Measurements from ENCODE around the gene FREY1.

The FREY1 gene, protein sequence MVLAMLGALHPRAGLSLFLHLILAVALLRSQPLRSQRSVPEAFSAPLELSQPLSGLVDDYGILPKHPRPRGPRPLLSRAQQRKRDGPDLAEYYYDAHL

DNA sequence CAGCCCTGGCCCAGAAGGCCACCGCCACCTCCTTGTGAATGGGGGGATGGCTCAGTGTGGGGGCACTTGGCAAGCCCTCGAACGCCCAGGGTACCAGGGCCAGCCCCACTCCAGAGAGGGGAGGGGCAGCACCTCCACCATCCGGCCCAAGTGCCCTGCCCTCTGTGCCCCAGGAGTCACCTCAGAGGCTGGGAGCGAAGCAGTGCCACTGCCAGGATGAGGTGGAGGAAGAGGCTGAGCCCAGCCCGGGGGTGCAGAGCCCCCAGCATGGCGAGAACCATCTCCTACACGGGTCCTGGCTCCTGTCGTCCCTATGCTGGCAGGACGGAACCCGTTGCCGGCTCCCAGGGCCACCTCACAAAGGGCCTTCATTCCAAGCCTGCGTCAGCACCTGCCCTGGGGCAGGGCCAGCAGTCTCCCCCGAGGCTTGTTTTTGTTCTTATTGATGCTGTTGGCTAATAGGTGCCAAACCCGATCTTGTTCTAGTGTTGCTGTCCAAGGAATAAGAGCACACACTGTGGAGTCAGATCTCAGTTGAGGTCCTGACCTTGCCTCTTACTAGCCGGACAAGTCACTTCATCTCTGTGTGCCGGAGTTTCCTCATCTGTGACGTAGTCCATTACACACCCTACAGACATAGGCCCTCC lies at the start of gene FREY1:
Gene FREY1, minus strand, starts transcription at position 307 of the 647 bp plus-strand sequence. Its CDS starts 26 bp downstream, at position 281.
- no peak for DNase-seq

DNA sequence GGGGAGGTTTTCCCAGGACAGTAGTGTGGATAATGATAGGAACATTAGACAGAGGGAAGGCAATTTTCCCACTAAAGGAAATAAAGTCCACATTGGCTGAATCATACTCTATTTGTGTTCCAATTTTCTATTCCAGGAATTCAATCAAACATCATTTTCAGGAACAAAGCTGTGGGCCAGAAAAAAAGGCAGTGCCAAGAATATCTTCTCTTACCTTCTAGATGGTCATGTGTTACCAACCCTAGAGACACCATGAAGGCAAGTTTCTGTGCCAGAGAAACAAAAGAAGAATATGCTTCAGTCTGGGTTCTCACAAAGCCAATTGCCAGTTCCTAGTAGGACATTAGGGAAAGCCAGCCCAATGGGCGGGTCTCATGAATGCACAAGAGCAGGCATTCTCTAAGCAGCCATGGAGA lies 42.9 kb upstream of the FREY1 start:
- no peak for DNase-seq

DNA sequence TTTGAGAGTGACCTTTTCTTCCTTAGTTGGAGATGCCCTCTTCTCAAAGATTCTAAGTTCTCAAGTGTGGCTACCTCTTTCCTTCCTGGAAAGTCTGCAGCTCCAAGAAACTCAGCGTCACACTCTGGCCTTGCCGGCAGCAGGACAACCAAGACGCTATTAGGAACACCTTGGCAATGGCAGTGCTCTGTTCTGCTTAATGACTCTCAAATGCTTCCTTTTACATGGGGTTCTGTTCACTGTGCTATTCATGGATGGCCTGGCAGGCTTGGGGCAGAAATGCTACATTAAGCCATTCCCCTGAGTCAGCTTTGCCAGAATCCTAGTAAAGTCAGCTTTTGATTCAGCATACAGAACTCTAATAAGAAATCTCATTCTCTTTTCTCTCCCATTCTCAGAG lies 41.3 kb upstream of the FREY1 start:
- no peak for DNase-seq

DNA sequence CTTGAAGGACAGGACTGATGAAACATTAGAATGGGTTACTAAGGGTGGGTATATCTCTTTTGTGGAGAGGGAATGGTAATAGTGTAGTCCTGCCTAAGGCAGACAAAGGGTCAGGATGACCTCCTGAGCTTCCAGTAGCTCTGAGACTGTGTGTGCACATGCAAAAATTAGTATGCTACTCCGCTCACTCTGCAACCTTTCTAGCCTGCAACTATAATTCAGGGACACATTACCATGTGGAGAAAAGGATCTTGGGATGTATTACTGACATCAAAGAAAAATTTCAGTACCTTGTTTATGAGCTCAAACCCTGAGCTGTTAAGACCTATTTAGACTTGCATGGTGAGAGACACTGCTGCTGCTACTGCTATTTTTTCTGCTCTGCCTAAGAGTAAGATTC lies 40.8 kb upstream of the FREY1 start:
- DNase-seq = no peak

DNA sequence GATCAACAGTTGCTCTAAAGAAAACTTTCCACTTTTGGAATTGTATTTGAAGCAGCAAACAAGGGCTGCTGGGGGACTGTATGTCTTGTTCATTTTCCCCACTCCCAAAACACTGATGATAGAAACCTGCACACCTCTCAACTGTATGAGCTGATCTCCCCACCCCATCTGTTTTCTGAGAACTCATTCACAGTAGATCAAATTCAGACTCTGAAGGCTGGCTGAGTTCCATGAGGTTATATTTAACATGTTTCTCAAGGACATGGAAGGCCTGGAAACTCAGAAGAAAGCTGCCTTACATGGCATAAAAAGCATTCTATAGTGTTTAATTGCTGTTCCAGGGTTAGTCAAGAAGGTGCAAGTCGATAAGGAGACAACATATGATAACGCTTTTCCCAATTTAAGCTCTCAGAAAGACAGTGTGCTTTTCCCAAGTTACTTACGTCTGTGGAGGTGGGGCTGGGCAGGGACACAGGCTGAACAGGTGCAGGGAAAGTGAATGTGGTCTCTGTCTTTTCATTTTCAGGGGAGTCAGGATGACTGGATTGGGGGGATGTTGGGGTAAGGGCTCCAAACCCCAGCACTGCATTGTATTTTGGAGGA lies 38.4 kb upstream of the FREY1 start:
- DNase-seq = no peak

DNA sequence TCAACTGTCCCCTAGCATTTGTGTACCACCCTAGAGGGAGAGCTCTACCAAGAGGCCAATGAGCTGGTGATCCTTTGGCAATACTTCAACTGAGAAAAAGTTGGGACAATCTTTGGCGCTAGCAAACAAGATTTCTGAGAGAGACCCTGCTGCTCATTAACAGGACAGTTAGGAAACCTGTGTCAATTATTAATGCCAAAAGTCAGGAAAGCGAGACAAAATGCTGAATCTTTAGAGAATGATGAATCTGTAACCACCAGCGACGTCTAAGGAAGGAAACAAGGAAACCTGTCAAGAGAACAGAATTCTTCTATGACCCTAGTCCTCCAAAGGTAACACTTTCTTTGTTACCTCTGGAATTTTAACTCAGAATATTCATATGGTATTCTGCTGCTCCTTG lies 35.3 kb upstream of the FREY1 start:
- no peak for DNase-seq

DNA sequence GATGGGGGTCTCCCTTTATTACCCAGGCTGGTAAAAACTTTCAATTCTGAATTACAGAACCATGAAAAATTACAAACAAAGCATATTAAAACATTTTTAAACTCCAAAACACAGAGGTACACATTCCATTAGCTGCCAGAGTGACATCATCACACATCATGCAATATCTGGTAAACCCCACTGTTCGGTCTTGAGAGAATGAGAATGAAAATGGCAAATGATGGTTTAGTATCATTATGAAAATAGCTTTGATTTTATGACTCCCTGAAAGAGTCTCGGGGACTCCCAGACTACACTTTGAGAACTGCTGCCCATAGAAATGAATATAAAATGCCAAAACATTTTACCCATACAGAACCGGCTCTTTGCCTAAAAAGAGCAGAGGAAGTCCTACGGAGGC lies 34.2 kb upstream of the FREY1 start:
- no peak for DNase-seq

DNA sequence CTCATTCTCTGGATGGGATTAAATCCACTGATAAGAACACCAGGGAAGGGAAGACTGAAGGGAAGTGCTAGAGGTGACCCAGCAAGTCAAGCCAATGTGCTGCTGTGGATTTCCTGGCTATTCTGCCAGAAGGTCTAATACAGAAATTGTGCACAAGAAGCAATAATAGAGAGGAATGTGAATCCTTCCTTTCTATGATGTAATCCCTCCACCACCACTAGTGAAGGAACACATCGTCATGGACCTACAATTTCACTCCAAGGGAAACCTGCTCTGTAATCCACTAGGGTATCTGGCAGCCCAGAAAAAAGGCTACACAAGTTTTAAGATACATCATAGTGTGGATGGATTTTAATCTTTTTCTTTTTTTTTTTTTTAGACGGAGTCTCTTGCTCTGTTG lies 32.8 kb upstream of the FREY1 start:
- no peak for DNase-seq

DNA sequence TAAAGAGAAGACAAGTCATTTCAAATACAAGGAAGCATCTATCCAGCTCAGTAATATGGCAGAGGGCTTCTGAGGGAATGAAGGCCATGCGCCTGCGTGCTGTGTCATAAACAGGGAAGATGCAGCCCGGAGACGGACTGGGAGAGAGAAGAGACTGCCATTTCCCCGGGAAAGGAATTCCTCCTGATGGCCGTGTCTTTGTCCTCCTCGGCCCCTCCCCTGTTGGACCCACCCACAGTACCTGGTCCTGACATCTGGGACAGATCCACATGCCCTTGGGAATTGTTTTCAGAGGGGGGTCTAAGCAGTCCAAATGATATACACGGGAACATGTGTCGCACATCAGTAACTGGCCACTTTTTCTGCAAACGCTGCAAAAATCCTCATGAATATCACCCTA lies 30.8 kb upstream of the FREY1 start:
- DNase-seq = no peak

DNA sequence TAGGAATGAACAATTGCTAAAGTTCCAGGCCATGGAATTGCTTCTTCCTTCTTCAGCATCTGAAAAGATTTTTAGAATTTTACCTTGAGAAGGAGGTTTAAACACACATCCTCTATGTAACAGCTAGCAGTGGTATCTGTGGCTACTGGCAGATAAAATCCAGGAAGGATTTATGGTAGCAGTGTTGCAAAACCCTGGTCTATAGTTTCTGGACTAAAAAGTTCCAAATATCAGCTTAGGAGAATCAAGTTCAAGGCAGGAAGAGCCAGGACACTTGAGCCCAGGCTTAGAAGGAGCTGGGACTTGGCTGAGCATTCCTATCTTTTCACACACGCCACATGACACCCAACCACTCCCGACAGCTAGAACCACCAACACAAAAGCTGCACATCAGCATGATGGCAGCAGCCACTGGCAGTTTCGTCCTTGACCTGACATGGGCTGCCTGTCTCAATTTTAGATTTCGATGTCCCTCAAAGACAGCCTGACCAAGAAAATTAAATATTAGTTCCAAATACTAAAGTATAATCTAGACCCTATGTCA lies 29.5 kb upstream of the FREY1 start:
- no peak for DNase-seq

DNA sequence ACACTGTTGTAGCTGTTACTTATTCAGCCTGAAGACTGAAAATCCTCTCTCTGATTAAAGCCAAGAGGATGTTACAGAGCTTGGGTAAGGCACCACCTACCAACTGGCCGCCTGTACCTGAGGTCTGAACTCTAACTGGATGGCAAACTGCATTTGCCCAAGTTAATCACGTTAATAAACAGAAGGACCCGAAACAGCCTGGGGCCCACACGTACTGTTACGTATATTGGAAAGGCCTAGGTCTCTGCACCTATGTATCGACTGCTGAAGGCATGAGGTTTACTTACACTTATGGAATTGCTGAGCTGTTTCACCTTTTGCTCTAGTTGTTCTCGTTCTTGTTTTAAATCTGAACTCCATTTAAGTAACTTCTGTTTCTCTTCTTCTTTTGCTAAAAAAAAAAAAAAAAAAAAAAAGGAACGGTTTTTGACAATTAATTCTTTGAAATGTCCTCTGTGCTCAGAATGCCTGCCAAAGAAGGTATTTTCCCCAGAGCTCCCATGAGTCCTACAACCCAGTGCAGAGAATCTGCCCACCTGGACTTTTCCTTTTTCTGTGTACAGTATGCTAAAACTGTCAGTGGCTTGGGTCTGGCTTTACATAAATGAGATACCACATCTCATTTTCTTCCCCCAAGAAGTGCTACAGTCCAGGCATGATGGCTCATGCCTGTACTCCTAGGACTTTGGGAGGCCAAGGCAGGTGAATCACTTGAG lies 28.4 kb upstream of the FREY1 start:
- no peak for DNase-seq

DNA sequence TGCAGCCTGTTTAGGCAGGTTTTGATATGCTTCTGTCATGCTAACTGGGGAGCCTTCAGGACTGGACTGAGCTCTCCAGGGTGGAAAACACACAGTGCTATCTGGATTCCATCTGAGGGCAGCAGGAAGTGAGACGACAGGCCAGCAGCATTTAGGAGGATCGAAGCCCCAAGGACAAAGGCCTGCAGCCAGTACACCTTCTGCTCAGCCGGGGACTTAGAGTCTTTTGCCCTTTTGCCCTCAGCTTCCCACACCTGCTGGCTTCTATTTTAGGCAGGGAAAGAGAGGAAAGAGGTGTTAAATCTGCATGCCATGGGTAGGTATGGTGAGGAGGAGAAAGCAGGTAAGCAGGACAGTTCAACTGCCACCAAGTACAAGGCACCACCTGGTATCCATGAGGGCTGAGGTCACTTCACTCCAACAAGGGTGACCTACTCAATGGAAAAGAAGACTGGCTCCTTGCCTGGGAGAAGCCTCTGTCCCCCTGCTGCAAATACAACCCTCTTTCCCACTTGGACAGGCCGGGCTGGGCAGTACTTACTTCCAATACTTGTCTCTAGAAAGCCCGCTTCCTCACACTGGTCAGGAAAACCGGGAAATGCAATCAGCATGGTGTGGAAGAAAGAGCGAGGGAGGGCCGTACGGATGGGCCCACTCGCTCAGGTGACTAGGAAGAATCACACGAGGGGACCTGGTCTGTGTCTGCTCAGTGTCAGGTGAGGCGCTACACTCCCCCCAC lies 27.7 kb upstream of the FREY1 start:
- no peak for DNase-seq

DNA sequence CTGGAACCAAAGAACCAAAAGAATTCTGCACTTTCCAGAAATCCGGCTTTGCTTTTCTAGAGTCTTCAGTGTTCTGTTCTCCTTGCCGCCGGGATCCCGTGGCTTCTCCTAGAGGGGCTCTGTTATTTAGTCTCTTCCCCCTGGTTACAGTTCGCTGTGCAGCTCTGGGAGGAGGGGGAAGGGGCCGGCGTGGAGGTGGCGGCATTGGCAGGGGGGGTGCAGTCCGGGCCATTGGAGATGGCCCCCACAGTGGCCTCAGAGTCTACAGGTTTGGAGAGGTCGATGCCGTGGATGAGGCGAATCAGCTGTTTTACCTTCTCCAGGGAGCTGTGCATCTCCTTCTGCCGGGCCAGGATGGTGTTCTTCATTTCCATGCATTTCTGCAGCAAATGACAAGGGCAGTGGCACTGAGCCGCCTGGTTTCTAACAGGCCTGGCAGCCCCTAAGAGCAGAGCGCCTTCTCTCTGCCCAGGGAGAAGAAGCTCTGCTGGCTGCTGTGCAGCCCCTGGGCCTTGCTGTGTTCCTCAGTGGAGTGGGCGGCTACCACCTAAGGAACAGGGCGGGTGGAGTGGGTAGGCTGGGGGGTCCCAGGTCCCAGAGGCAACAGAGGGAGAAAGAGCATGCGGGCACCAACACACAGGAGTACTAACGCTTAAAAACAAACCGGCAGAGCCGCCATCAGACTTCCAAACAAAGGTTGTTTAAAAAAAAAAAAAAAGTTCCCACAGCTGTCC lies 26.9 kb upstream of the FREY1 start:
- no peak for DNase-seq

DNA sequence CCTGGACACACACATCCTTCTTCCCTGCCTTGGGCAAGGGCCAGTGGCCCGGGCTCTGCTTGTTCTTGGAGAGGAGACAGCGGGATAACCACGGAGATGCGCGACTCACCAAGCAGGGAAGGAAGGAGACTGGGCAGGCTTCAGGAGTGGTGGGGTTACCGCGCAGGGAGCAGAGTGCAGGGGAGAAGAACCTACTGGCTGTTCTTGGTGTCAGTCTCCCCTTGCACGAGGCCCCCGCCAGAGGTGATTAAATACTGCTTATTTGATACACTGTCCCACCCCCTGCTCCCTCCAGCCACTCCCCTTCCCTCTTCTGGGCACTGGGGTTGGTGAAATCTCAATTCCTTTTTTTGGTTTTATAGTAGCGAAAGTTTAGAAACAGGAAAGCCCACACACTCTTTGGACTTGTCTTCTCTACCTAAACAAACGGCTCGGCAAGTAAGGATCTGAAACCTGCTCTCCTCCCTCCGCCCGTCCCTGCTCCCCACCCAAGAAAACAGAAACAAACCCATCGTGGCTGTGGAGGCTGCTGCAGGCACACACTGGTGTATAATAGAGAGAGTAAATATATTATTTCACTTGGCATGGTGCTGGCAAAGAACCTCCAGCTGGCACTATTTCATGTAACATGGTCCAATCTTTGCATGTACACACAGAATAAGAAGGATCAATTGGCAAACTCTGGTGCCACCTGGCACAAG lies 26.2 kb upstream of the FREY1 start:
- no peak for DNase-seq

DNA sequence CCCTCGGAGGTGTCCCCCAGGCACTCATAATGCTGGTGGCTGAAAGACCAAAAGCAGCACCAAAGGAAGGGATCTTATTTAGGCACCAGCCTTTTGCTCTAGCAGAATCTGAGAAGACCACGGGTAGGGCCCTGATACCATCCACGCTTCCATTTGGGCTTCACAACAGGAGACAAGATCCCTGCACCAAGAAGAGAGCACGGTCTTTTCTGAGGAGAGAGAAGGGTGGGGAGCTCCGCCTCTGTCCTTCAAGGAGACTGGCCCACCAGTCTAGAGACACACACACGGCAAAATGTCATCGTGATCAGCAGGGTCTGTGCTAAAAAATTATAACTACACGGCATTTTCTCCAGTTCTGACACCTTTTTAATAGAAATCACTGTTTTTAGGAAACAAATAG lies 25.1 kb upstream of the FREY1 start:
- DNase-seq = no peak

DNA sequence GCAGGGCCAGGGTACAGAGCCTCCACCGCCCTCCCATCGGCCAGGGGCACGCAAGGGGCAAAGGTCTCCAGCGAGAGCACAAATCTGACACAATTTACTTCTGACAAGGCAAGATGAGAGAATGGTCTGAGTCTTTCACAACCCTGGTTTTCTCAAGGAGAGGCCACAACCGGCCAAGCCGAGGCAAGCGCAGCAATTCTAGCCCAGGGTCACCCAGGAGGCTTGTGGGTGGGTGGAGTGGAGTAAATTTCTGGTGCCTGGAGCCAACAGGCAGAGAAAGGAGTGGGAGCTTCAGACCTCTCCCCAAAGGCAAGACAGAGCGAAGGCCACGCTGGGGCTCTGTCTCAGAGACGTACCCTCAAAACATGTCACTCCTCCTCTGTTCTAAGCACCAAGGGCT lies 24.7 kb upstream of the FREY1 start:
- no peak for DNase-seq

DNA sequence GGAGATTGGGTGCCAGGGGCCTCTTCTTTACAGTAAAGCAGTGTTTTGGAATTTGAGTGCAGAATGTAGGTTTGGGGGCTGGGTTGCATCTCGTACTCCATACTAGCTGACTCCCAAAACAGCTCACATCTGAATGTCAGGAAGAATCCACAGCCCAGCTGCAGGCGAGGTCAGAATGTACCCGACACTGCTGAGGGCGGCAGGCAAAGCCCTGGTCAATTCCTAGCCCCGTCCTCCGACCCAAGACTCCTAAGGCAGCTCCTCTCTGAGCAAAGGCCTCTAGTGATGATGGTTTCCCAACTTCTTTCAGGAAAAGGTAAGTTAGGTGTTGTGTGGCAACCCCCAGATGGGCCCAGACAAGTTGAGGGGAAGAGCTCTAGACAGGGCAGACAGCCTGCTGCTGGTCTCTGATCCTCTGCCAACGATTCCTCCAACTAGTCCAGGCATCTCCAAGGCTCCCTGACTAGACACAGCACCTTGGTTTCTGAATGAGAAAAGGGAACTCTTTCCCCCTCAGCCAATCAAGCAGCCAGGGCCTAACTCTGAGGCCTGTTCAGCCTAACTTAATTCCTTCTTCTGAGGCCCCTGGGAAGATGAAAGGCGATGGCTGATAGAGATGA lies 24.0 kb upstream of the FREY1 start:
- DNase-seq = no peak

DNA sequence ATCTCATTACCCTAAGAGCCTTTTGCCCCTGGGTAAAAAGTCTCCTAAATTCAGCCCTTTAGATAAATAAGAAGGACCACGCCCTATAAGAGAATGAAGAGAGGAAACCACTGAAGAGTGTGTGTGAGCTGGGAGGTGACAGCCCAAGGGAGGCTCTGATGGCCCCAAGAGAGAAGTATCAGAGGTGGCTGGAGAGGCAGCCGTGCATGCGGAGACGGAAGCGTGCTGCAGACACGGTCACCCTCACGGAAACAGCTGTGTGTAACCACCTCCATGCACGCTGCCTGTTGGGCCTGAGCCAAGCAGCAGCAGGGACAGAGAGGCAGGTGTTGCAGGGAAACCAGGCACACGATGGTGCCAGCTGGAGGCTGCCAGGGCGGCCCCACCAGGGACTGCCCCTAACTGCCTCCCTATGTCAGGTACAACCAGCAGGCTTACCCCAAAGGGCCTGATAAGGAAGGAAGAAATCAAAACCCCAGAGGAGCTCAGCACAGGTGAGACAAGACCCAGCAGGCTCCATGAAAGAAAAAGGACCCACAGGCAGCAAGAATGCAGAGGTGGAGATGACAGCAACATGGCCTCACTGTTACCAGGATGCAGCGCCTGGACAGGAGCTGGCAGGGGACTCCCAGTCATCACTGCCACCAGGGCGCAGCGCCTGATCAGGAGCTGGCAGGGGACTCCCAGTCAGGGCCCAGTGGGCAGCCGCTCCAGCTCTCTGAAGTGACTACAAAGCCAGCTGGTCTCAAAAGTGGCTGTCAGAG lies 23.1 kb upstream of the FREY1 start:
- DNase-seq = peak; percentile 26

DNA sequence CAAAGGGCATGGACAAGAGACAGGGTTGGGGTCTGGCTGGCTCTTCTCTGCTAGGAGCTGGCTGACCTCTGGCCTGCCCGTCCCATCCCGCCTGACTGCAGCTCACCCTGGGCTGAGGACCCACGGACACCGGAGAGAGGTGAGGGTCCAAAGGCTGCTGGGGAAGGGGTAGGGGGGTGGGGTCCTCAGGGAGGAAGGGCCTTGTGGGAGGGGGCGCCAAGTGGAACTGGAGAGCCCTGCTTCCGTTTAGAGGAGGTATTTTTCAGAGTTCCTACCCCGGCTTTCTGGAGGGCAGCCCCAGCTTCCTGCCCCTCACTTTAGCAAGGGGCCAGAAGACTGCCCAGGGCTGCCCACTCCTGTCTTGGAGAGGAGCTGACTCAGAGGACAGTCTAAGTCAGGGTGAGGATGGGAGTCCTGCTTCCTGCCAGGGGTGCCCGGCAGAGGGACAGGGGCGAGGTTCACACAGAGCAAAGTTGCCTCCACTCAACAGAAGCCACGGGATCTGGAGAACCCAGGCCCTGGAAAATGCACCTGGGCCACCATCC lies 22.5 kb upstream of the FREY1 start:
- no peak for DNase-seq

DNA sequence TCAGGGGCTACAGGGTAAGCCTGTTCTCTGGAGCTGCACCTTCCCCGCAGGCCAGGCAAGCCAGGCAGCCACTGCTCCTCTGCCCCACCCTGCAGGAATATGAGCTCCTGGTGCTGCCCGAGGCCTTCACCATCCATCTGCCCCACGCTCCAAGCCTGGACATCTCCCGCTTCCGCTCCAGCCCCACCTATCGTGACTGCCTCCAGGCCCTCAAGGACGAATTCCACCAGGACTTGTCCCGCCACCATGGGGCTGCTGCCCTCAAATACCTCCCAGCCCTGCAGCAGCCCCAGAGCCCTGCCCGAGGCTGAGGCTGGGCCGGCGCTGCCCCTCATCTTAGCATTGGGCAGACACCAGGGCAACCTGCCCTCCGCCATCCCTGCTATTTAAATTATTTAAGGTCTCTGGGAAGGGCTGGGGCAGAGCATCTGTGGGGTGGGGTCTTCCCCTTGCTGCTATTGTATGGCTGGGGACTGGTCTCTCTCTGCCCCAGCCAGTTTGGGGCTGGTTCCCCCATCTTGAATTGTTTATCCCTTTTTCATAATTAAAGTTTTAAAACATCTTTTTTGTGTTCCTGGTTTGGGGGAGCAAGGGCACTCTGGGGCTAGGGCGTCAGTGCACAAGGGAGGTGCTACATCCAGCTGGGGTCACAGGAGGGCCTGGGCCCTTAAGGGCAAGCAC lies 21.6 kb upstream of the FREY1 start:
- no peak for DNase-seq

All from activated CD4-positive, alpha-beta T cell treated with anti-CD3 and anti-CD28 coated beads, Interleukin-2, amount 50 U/mL, for 16 hours (primary cell).